GM19099 (cell line): Measurements from ENCODE around the gene RAD51B.
A peak's percentile ranks its signal among the peaks of the same experiment; 100 is the strongest.

ENCODE experiments used
- POLR2A ChIP-seq: IDR thresholded peaks from 3 replicates; pipeline ENCODE4 v1.6.1; 2011; ENCODE audit warnings: low read depth; ENCODE audit not compliant: insufficient read length; ENCODE audit errors: extremely low read depth

The RAD51B gene

GRCh38 chr14:68176687-68177086 is 357.1 kb downstream of the RAD51B start:
- no peak for TF ChIP-seq POLR2A

GRCh38 chr14:68177728-68178127 is 358.1 kb downstream of the RAD51B start:
- TF ChIP-seq POLR2A = no peak

- no peak for TF ChIP-seq POLR2A
These were observed 358.7 kb downstream of the RAD51B start for GRCh38 chr14:68178282-68178681.

- TF ChIP-seq POLR2A = no peak
These were observed 362.1 kb downstream of the RAD51B start for GRCh38 chr14:68181519-68182326.

GRCh38 chr14:68182492-68182891 is 362.9 kb downstream of the RAD51B start:
- peak; percentile 20 for TF ChIP-seq POLR2A

- TF ChIP-seq POLR2A = no peak
These were observed 368.6 kb downstream of the RAD51B start for GRCh38 chr14:68188174-68188573.

GRCh38 chr14:68190032-68190431 is 370.5 kb downstream of the RAD51B start:
- TF ChIP-seq POLR2A = no peak

GRCh38 chr14:68191567-68192321 is 372.2 kb downstream of the RAD51B start:
- no peak for TF ChIP-seq POLR2A

GRCh38 chr14:68192935-68193334 is 373.4 kb downstream of the RAD51B start:
- no peak for TF ChIP-seq POLR2A

- TF ChIP-seq POLR2A = no peak
These were observed 374.5 kb downstream of the RAD51B start for GRCh38 chr14:68193970-68194681.

GRCh38 chr14:68195126-68195525 is 375.5 kb downstream of the RAD51B start:
- no peak for TF ChIP-seq POLR2A

- no peak for TF ChIP-seq POLR2A
These were observed 379.3 kb downstream of the RAD51B start for GRCh38 chr14:68198713-68199495.

- TF ChIP-seq POLR2A = no peak
These were observed 380.1 kb downstream of the RAD51B start for GRCh38 chr14:68199554-68200151.

- no peak for TF ChIP-seq POLR2A
These were observed 384.3 kb downstream of the RAD51B start for GRCh38 chr14:68203871-68204270.

GRCh38 chr14:68208218-68208617 is 388.6 kb downstream of the RAD51B start:
- TF ChIP-seq POLR2A = no peak
